HepG2 (cell line): ENCODE measurements around the gene SYT1. TPM values are rescaled to one million over a fixed set of nuclear protein-coding genes. Genes with fewer than 3 reads are reported as not detected.

Experiments used
- ATAC-seq: fragments of 200-7000 bp; cut with Tn5 transposase; 3 replicates; pipeline ENCODE4 v1.9.1; 2020; ENCODE audit warnings: mild to moderate bottlenecking, moderate library complexity
- BruUV-seq: library from RNA; stranded (reverse); fragments of 400-500 nt; replicated peaks from 2 replicates; lab custom pipeline; 2021; lab: Mats Ljungman, UMichigan
- CTCF ChIA-PET: fragments of 300-600 bp; formaldehyde crosslinking; extraction: SDS; loops from one replicate; lab custom pipeline; 2021; ENCODE audit warnings: low total read pairs, inconsistent platforms, low intra/inter-chr PET ratio; lab: Yijun Ruan, JAX
- POLR2A ChIA-PET: fragments of 350-600 bp; sonication (Branson Sonifier 250); formaldehyde crosslinking; loops from one replicate; lab custom pipeline; 2020; ENCODE audit warnings: antibody characterized with exemption, inconsistent platforms; lab: Yijun Ruan, JAX
- DNase-seq: peaks from one replicate; pipeline ENCODE4 v3.0.0-alpha.2; 2015; ENCODE audit warnings: low spot score
- FAIRE-seq: peaks from 3 replicates; lab custom pipeline; 2011; peaks lifted over from hg19 to GRCh38; lab: Jason Lieb, UNC
- H2AFZ ChIP-seq: one replicate; pipeline ENCODE4 v1.6.1; 2011; ENCODE audit warnings: low read length, inconsistent platforms
- H3K27ac ChIP-seq: fragments of 300-600 bp; 3 replicates; pipeline ENCODE4 v1.8.0; 2011; ENCODE audit warnings: mixed run types, mild to moderate bottlenecking, mixed read lengths, low read length, inconsistent platforms; ENCODE audit not compliant: insufficient read depth; ENCODE audit errors: extremely low read length
- H3K27me3 ChIP-seq, 2 experiments: fragments of 200-600 bp in 1 of 2; 2 replicates in 1 of 2; 3 replicates in 1 of 2; pipeline versions ENCODE4 v1.6.0 to v1.8.0; 2011; ENCODE audit warnings: low read length in 2 of 2, mild to moderate bottlenecking in 2 of 2, moderate library complexity in 2 of 2, inconsistent platforms in 1 of 2; ENCODE audit not compliant: insufficient read depth in 2 of 2, control insufficient read depth in 1 of 2
- H3K36me3 ChIP-seq, 2 experiments: fragments of 200-600 bp in 1 of 2; replicated peaks in 1 of 2; 2 replicates in 1 of 2; 3 replicates in 1 of 2; pipeline versions ENCODE4 v1.5.1 to v1.8.0; 2011; ENCODE audit warnings: low read length in 2 of 2, inconsistent platforms in 1 of 2; ENCODE audit not compliant: insufficient read depth in 2 of 2, control insufficient read depth in 1 of 2
- H3K4me1 ChIP-seq: 2 replicates; pipeline ENCODE4 v1.5.1; 2012; ENCODE audit warnings: low read length, inconsistent platforms; ENCODE audit not compliant: insufficient read depth
- H3K4me2 ChIP-seq: 2 replicates; pipeline ENCODE4 v1.6.0; 2011; ENCODE audit warnings: low read depth, low read length, inconsistent platforms
- H3K4me3 ChIP-seq, 3 experiments: fragments of 200-600 bp in 1 of 3; sonication (generic), shearing (Covaris generic) in 1 of 3; replicated peaks in 1 of 3; 2 replicates each; pipeline ENCODE4 v1.5.1; 2011 to 2016; ENCODE audit warnings: low read length in 3 of 3, inconsistent platforms in 2 of 3, low read depth in 2 of 3, mild to moderate bottlenecking in 2 of 3, control low read depth in 1 of 3, mixed read lengths in 1 of 3; ENCODE audit not compliant: insufficient read depth in 1 of 3
- H3K79me2 ChIP-seq: one replicate; pipeline ENCODE4 v1.6.1; 2011; ENCODE audit warnings: low read length, inconsistent platforms; ENCODE audit not compliant: insufficient read depth
- H3K9ac ChIP-seq: 2 replicates; pipeline ENCODE4 v1.6.0; 2011; ENCODE audit warnings: mild to moderate bottlenecking, low read depth, low read length, inconsistent platforms; ENCODE audit not compliant: insufficient read depth
- H3K9me3 ChIP-seq: 2 replicates; pipeline ENCODE4 v1.5.1; 2012; ENCODE audit warnings: mild to moderate bottlenecking, low read length
- H4K20me1 ChIP-seq: 2 replicates; pipeline ENCODE4 v1.6.0; 2011; ENCODE audit warnings: inconsistent platforms, mild to moderate bottlenecking, low read length, moderate library complexity; ENCODE audit not compliant: insufficient read depth
- CAMTA2 ChIP-seq: sonication (generic); formaldehyde crosslinking; IDR thresholded peaks from 2 replicates; pipeline ENCODE4 v1.4.0; 2020; ENCODE audit warnings: mild to moderate bottlenecking, missing genetic modification reagents, borderline replicate concordance
- EZH2 ChIP-seq: conservative IDR thresholded peaks from 2 replicates; pipeline ENCODE4 v1.6.1; 2012; ENCODE audit warnings: mild to moderate bottlenecking, low read depth, low read length, moderate library complexity
- FOXJ3 ChIP-seq: sonication (generic); formaldehyde crosslinking; IDR thresholded peaks from 2 replicates; pipeline ENCODE4 v1.4.0; 2020; ENCODE audit warnings: missing genetic modification reagents, mild to moderate bottlenecking, borderline replicate concordance
- MAFK ChIP-seq, 2 experiments: IDR thresholded peaks in 1 of 2; conservative IDR thresholded peaks in 1 of 2; 2 replicates each; pipeline ENCODE4 v1.6.1; 2011; ENCODE audit warnings: improper control_type of control experiment in 2 of 2, low read length in 2 of 2
- MLX ChIP-seq: IDR thresholded peaks from 2 replicates; pipeline ENCODE4 v1.6.1; 2016
- NFATC3 ChIP-seq: sonication (generic); formaldehyde crosslinking; IDR thresholded peaks from 2 replicates; pipeline ENCODE4 v1.5.1; 2020; ENCODE audit warnings: mild to moderate bottlenecking, missing genetic modification reagents
- ZFAT ChIP-seq: sonication (generic); formaldehyde crosslinking; conservative IDR thresholded peaks from 2 replicates; pipeline ENCODE4 v1.8.1; 2023; ENCODE audit warnings: missing genetic modification reagents, inconsistent platforms
- ZNF12 ChIP-seq: sonication (generic); formaldehyde crosslinking; IDR thresholded peaks from 2 replicates; pipeline ENCODE4 v1.5.0; 2020; ENCODE audit warnings: missing genetic modification reagents
- WGBS: methylation state at CpG from one replicate; pipeline ENCODE4 v1.1.6; 2017; ENCODE audit warnings: low lambda C conversion rate; 5-methylcytosine and 5-hydroxymethylcytosine counted together
- in situ Hi-C: cut with HindIII; loops from 2 replicates; pipeline ENCODE4 v1.10.0; 2017; ENCODE audit warnings: low pct_unique_long_range_greater_than_20kb; ENCODE audit not compliant: extremely low pct_ligation_motif_present
- intact Hi-C: fragments of 100-400 bp; cut with micrococcal nuclease; formaldehyde crosslinking; loops from one replicate; pipeline ENCODE4 v1.10.0; 2022; ENCODE audit not compliant: unreplicated experiment
- polyA plus RNA-seq, 8 experiments: library from polyadenylated mRNA; depleted of rRNA in 3 of 8; stranded (reverse) in 7 of 8; unstranded in 1 of 8; fragments of >200 nt; fragmentation: Illumina TruSeq in 4 of 8; extraction: Trizol in 4 of 8; gene quantifications; 2 replicates each; pipeline versions ENCODE4 v1.2.1 to v1.2.3, GENCODE V29; 2011 to 2016; ENCODE audit warnings: low read depth in 4 of 8, missing spikeins in 1 of 8, mixed read lengths in 1 of 8; ENCODE audit not compliant: insufficient read depth in 1 of 8
- total RNA-seq, 5 experiments: library from RNA; depleted of rRNA; stranded (reverse); fragments of >200 nt; fragmentation: Illumina TruSeq; extraction: Trizol; gene quantifications; 2 replicates each; pipeline ENCODE4 v1.2.3, GENCODE V29; 2016; ENCODE audit warnings: low read depth in 1 of 5
- TF ChIP-seq, protein P1 (sequence below): sonication (generic); formaldehyde crosslinking; conservative IDR thresholded peaks from 2 replicates; pipeline ENCODE4 v1.4.0; 2020; ENCODE audit warnings: missing genetic modification reagents

Gene SYT1
- total and polyA plus RNA-seq, 2 of the 13 experiments (the other 11 are each of a cell fraction or from before 2014, with no cell fraction given): not detected

DNA sequence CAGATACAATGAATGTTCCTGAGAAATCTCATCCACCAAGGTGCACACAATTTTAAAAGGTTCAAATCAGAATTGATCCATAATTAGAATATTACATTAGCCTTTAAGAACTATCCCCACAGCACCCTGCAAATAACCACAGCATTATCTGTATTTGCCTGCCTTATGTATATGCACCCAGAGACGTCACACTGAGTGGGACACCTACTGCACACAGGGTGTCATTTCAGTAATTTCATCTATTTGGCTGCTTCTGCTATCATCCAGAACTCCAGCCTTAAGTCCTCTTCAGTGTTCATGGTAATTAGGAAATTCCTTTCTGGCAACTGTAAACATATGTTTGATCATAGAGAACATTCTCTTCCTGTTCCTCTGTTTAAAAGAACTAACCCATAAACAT, 298.4 kb downstream of the SYT1 start:
- H2AFZ ChIP-seq: no peak overlapping the region
- ATAC-seq (no peak), FAIRE-seq (no peak), DNase-seq (no peak)
- ChIA-PET POLR2A (no interaction called here), CTCF (no interaction called here)
- no peaks in the 10 kb centered on the region for H3K9me3 ChIP-seq
- TF ChIP-seq ZFAT (CRISPR knock-in tag) (no peak), MLX (CRISPR knock-in tag) (no peak), NFATC3 (no peak)
- TF ChIP-seq, protein P1, sequence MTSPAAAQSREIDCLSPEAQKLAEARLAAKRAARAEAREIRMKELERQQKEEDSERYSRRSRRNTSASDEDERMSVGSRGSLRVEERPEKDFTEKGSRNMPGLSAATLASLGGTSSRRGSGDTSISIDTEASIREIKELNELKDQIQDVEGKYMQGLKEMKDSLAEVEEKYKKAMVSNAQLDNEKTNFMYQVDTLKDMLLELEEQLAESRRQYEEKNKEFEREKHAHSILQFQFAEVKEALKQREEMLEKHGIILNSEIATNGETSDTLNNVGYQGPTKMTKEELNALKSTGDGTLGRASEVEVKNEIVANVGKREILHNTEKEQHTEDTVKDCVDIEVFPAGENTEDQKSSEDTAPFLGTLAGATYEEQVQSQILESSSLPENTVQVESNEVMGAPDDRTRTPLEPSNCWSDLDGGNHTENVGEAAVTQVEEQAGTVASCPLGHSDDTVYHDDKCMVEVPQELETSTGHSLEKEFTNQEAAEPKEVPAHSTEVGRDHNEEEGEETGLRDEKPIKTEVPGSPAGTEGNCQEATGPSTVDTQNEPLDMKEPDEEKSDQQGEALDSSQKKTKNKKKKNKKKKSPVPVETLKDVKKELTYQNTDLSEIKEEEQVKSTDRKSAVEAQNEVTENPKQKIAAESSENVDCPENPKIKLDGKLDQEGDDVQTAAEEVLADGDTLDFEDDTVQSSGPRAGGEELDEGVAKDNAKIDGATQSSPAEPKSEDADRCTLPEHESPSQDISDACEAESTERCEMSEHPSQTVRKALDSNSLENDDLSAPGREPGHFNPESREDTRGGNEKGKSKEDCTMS (CRISPR knock-in tag): no peak
- H3K27me3 ChIP-seq: no peaks in the 10 kb centered on the region
- H3K27ac ChIP-seq: no peak overlapping the region
- no peak overlapping the region for H3K9ac ChIP-seq
- H3K4me2 ChIP-seq: no peak overlapping the region
- intact Hi-C loops: no loop called here
- no peaks in the 10 kb centered on the region for H3K36me3 ChIP-seq
- no peak overlapping the region for H3K4me3 ChIP-seq
- no TSS peak for BruUV-seq
- in situ Hi-C loops: no loop called here
- WGBS: 0% methylated on average over 1 of the region's 1 CpG
- no peaks in the 10 kb centered on the region for H3K4me1 ChIP-seq
- no peaks in the 10 kb centered on the region for H3K79me2 ChIP-seq
- H4K20me1 ChIP-seq: no peaks in the 10 kb centered on the region

- H3K4me1 ChIP-seq: no peaks in the 10 kb centered on the region
- no peaks in the 10 kb centered on the region for H3K27me3 ChIP-seq
- intact Hi-C loops (no loop called here), in situ Hi-C loops (no loop called here)
- FAIRE-seq: no peak
- H3K9me3 ChIP-seq: no peaks in the 10 kb centered on the region
- H4K20me1 ChIP-seq: no peaks in the 10 kb centered on the region
- no TSS peak for BruUV-seq
- ChIA-PET POLR2A (no interaction called here), CTCF (no interaction called here)
- H3K4me3 ChIP-seq: no peak overlapping the region
- TF ChIP-seq FOXJ3 (CRISPR knock-in tag): no peak
- no peak for TF ChIP-seq CAMTA2 (CRISPR knock-in tag)
- TF ChIP-seq MAFK (conservative IDR thresholded peaks at IDR 0.05 in 1 of 2, IDR thresholded peaks at IDR 0.05 in 1 of 2; ENCODE audit: low read length in 2 of 2): peak; percentile 13 to 67; a peak in 2 of 4 replicates
- TF ChIP-seq EZH2: no peak
- TF ChIP-seq ZNF12: no peak
- H3K4me2 ChIP-seq: no peak overlapping the region
- no peak overlapping the region for H3K27ac ChIP-seq
- H3K79me2 ChIP-seq: no peaks in the 10 kb centered on the region
- no peak for ATAC-seq
- H2AFZ ChIP-seq: no peak overlapping the region
- H3K9ac ChIP-seq: no peak overlapping the region
- 20% methylated on average over 2 of the region's 2 CpGs for whole genome bisulfite sequencing
- no peaks in the 10 kb centered on the region for H3K36me3 ChIP-seq
- no peak for DNase-seq
These were observed 300.3 kb downstream of the SYT1 start for GRCh38 chr12:79164890-79165289.
